SHP77 (cell line): Measurements from ENCODE around the gene ARFIP2.

Experiments
- DNase-seq, 2 experiments: peaks; one replicate each; lab custom pipeline; 2025; lab: John Stamatoyannopoulos, UW

The ARFIP2 gene

DNA sequence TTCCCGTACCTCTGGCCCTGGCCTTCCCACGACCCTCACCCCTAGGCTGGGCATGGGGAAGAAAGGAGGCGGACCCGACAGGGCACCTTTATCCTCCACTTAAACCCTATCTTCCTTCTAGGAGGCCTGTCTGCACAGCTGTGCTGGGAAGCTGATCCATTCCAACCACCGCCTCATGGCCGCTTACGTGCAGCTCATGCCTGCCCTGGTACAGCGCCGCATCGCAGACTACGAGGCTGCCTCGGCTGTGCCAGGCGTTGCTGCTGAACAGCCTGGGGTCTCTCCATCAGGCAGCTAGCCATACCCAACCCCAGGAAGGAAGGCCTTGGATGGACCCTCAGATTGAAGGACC is 769 bp upstream of the ARFIP2 start:
- no peak for DNase-seq

DNA sequence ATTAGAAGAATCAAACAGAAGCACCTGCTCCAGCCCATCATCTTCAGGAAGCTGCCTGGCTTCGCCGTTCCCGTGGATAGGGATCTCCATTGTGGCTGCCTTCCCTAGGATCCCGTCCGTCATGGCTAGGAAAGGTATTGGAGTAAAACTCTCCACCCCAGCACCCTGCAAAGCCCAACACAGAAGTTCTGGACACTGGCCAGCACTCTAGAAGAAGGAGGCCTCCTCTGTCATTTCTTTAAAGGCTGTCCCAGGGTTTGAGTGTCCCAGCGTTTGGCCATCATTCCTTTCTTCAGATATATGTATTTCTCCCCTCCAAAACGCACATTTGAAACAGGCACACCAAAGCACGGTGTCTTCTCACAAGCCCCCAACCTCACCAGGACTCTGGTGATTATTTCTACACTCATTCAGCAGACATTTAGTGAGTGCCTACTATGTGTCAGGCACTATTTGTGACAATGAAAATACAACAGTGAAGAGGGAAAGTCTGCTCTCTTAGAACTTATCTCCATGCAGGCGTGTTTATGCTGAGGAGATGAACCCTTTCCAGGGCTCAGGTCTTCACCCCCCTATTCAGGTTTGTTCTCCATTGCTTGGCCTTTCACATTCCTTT is 724 bp downstream of the ARFIP2 start:
- no peak for DNase-seq

DNA sequence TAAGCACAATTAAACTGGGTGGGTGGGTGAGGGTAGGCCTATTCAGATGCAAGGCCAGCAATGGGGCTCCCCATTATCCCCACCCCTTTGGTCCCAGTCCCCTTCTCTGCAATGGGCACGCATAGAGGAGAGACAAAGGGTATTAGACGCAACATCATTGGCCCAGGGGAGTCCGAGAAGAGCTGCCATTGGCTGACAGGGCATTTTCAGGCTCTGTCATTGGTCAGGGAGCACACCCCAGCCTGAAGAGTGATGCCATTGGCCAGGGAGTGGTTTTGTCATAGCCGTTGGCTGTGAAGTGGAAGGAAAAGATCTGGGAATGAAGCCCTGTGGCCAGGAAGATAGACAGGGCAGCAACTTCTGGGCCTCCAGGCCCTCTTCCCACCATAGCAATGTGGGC is 4.6 kb downstream of the ARFIP2 start:
- no peak for DNase-seq

- peak; percentile 7 to 29 for DNase-seq
Observed at GRCh38 chr11:6475936-6476335, 5.2 kb downstream of the ARFIP2 start.

DNA sequence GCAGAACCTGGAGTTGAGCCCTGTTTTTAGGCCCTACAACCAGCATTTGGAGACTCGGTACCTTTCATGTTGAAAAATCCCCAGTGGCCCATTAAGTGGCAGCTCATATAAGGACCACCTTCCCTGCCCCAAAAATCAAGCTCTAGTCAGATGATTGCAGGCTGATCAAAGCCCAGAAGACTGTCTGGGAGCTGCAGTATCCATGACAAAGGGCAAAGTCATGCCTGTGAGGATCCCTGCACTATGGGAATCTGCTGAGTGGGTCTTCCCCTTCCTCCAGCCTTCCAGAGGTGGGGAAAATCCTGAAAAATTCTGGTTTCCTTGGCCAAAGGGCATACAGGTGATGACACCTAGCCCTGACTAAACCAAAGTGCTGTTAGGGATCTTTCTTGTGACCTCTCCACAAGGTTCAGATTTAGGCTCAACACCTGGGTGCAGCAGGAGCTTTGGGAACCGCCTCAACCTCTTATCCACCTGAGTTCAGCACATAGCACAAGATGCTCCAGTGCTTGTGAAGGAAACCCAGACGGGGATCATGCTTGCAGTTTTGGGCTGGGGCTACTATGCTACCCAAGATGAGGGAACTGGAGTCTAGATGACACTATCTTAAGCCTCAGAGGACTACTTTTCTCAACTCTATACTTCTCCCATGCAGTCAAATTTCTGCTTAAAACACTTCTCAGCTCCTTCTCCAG is 6.2 kb downstream of the ARFIP2 start:
- DNase-seq: no peak

DNA sequence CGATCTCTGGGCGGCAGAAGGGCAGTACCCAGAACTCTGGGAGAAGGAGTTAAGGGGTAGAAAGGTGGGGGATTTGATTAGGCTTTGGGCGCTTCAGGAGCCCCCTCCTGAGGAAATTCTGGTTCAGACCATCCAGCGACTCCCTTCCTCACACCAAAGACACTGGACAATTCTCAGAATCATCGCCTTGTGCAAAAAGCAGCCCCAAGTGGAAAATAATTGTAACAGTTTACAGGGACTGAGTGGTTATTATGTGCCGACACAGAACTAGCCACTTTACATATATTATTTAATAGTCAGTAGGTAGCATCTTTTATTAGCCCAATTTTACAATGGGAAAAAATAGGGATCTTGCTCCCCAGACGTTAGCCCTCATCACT is 6.7 kb downstream of the ARFIP2 start:
- DNase-seq: no peak

GRCh38 chr11:6473451-6474412 is 7.4 kb downstream of the ARFIP2 start, which contains the start of gene TRIM3:
TRIM3 (minus strand) TSS chr11:6473941; CDS start chr11:6465695, 8,246 bp downstream.
- peak; percentile 23 to 62 for DNase-seq

- DNase-seq: no peak
Observed at GRCh38 chr11:6472934-6473333, 8.2 kb downstream of the ARFIP2 start.

- DNase-seq: no peak
Observed at GRCh38 chr11:6469599-6469998, 11.5 kb downstream of the ARFIP2 start.

DNA sequence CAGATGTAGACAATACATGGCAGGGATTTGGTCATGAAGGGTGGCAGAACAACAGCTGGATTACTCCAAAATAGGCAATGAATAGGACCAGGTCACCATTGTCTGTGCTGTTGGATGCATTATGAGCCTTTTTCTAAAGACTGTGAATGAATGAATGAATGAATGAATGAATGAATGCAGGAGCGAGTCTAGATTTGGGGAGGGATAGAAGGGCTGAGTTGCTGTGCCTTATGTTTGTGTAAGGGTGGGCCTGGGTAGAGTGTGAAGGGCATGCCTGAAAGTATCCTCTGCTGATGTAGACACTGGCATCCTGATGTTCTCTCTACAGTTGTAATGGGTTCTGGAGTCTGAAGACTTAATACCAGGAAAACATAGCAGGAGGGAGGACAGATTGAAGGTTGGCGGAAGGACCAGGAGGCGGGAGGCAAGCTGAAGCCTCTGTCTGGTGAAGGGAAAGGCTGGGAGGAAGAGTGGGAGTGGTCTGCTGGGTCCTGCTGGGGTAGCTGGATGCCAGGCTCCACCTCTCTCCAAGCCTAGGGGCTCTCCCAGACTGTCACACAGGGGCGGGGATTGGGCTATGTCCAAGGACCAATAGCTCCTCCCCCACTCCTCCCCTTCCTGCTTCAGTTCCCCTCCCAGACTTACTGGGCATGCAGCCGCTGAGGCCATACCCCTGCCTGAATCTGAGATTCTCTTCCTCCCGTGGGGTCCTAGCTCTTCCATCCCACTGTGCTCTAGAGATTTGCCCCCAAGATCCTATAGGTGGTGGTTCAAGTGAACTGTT is 12.2 kb downstream of the ARFIP2 start:
- DNase-seq: peak; percentile 32 to 49

- DNase-seq: no peak
Observed at GRCh38 chr11:6459099-6459450, 22.1 kb downstream of the ARFIP2 start.

- no peak for DNase-seq
Observed at GRCh38 chr11:6458352-6459098, 22.6 kb downstream of the ARFIP2 start.

GRCh38 chr11:6457581-6458320 is 23.4 kb downstream of the ARFIP2 start:
- no peak for DNase-seq

DNA sequence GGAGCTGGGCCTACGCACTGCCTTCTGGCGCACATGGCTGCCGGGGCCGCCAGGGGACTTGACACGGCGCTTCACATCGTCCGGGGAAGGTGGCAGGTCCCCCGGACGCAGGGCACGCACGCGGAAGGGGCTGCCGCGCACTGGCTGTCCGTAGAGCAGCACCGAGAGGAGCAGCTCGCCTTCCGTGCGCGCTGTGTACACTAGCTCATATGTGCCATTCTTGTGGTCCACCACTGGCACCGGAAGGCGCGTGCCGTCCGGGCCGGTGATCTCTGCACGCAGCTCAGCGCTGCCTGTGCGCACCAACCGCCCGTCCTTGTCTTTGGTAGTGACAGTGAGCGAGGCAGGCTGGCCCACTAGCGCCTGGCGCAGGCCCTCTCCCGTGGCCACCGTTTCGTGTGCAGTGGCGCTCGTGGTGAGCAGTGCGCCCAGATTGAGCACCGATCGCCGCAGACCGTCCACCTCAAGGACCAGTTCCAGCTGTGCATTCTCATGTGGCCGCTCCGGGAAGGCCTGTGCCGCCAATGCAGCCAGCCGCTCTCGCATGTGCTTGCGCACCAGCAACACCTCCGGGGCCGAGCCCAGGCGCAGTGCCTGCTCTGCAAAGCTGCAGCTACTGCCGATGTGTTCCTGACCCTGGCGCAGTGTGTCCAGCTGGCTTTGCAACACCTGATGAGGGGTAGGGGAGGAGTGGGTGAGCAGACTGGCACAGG is 24.6 kb downstream of the ARFIP2 start:
- DNase-seq: no peak

DNA sequence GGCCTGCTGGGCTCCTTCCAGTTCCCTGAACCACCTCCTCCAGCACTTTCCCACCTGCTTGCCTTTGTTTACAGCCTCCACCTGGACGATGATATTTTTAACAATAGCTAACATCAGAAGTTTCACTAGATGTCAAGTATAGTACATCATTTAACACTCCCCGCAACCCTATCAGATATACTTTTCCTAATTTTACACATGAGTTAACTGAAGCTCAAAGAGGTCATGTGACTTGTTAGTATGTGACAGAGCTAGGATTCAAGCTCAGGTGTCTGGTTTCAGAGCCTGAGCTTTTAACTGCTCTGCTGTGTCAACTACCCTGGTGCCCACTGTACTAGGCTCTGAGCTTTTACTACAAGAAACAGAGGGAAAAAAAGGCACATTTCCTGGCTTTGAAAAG is 26.1 kb downstream of the ARFIP2 start:
- no peak for DNase-seq

GRCh38 chr11:6453152-6453551 is 28.0 kb downstream of the ARFIP2 start:
- no peak for DNase-seq

DNA sequence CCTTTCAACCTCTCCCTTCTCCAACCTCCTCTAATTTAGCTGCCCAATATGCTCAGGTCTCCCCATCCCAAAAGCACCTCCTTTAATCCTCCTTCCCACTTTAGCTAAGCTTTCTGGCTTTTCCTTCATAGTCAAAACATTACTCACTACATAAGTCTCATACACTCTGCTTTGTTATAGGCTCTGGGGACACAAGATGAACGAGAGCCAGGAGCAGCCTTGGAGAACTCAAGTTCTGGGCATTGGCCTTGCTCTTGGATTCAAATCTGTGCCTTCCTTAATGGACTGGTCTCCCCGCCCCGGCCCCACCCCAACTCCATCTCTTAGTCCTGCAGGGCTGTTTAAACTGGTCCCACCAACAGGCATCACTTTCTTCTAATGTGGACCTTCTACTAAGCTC is 28.9 kb downstream of the ARFIP2 start:
- no peak for DNase-seq

DNA sequence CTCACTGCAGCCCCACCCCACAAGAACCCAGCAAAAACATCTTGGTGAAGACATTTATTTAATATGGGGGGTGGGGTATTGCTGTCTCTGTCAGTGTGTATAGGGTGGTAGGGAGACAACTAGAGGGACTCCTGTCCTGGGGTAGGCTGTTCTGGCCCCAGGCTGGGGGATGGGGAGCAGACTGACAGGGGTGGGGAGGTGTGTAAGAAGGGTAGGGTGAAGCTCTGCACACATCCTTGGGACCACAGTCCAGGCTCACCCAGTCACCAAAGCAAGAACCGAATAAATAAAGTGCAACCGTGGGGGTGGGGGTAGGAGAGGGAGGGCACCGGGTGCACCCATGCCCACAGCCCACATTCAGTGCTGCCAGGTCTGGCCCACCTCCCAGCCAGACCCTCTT is 32.6 kb downstream of the ARFIP2 start:
- DNase-seq: no peak

DNA sequence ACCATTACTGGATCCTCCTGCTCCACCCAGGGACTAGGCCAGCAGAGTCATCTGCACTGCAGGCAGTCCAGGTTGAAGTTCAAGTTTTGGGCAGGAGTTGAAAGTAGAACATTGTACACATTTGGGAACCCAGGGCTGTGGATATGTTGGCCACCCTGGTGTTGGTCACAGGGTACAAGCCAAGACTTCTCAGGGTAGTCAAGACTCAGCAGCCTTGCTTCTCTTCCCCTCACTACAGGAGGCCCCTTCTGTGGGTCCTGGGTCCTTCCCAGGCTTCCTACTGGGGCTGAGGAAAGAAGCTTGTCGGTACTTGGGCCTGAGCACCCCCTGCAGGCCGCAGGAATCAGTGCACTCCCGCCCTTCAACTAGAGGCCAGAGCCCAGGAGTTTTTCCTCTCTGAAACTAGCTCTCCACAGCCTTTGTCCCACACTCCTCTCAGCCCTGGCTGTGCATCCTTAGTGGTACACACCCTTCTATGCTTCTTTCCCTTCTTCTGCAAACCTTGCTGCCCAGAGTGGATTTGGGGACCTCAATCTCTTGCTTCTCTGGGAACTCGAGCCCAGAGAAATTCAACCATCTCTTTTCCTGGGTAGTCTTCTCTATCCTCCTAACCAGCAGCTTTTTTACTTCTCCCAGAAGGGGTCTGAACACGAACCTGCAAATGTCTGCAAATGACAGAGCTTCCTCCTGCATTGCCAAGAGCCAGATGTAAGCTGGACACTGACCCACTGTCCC is 37.7 kb downstream of the ARFIP2 start:
- DNase-seq: peak in 1 of 2 experiments; percentile 17
